Dermis microvascular lymphatic vessel endothelial cell (primary cell): ENCODE measurements around the gene PIGU. TPM values are rescaled to one million over a fixed set of nuclear protein-coding genes. Genes with fewer than 3 reads are reported as not detected.
"Not testable (repeated sequence)": the region's sequence is repeated elsewhere in the genome, so short reads cannot be mapped to it uniquely, and the experiment has no call there.

Experiments
- DNase-seq, 2 donors: peaks; one replicate each; pipeline versions ENCODE4 v3.0.0 to v3.0.0-alpha.2; 2010; ENCODE audit warnings: low read depth in 2 of 2
- total RNA-seq: library from RNA; depleted of rRNA; stranded (reverse); fragments of >200 nt; gene quantifications from 2 replicates; pipeline ENCODE4 v1.2.1, GENCODE V29; 2014

PIGU gene
- total RNA-seq, 1 donor from 2014 or later, result 3.9 TPM

DNA sequence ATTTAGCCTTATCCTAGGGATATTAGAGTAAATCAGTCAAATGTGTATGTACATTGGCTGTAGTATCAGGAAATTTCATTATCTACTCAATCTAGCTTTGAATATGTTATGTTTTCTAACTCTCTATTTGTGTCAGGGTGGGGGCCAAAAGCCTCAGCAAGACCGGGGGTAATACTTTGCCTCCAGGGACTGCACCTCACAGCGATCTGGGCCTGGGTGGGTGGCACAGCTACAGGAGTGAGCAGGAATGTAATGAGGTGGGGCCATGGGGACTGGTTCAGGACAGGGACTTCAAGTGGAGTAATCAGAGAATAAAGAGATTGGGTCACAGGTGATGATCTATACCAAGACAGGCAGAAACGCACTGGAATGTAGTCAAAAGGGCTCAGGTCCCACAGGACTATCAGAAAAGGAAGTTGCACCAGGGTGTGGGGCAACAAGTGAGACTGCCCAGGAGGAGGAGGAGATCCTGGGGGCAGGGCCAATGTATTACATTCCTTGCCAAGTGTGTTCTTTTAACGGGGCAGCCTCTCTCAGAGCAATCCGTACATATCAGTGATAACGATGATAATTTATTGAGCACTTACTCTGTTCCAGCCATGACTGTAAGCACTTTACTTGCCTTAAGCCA, 54.0 kb downstream of the PIGU start:
- DNase-seq, result no peak

DNA sequence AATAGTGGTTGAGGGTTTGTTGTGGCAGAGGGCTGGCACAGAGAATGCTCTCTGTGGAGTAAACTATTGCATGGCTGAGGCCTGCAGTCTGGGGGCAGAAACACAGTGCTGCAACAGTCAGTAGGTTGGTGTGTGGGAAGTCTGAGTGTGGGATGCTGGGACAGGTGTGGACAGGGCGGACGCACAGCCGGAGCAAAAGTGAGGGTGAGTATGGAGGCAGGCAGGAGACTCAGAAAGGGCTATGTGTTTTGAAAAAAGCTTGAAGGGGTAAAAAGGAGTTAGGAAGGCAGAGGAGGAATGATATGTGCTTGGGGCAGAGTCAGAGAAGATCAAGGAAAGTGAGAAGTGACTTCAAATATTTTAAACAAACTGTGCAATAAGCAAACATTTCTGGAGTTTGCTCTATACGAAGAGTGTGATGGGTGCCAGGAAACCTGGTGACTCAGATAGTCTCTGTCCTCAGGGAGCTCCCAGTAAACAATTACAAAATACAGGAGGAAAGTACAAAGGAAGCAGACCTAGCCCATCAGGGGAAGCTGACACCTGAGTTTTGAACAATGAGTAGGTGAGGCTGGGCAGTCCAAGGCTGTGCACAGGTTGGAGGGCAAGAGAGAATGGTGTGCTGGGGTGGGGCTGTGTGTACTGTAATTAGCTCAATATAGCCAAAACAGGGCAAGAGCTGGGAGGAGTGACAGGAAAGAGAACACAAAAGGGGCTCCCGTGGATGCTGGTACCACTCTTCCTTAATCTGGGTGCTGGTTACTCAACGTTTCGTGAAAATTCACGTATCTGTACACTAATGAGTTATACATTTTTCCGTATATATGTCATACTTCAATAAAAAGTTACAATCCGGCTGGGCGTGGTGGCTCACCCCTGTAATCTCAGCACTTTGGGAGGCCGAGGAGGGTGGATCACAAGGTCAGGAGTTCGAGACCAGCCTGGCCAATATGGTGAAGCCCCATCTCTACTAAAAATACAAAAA, 55.2 kb downstream of the PIGU start:
- peak in 1 of 2 donors; percentile 6 for DNase-seq

DNA sequence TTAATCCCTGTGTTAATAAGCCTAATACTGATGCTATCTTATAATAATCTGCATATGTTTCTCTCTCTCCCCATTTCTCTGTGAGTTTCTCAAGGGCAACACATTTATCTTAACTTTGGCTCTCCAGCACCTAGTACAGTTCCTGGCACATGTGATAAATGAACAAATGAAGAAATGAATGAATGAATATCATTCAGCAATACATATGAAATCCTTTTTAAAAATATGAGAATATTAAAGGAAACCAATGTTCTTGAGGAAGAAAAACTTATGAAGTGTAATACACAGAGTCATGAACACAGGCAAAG, 55.9 kb downstream of the PIGU start:
- DNase-seq, result no peak

DNA sequence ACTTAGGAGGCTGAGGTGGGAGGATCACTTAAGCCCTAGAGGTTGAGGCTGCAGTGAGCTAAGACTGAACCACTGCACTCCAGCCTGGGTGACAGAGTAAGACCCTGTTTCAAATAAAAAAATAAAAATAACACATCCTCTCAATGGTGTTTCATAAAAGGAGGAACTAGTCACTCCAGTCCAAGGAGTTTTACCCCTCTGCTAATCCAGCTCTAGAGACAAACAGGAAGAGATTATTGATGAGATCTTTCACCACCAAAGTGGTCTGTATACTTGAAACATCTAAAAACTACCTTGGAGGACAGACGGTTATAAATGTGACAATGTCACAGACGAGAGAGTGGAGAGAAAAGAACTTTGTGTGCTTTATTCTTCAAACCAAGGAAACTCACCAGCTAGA, 58.2 kb downstream of the PIGU start:
- no peak for DNase-seq

DNA sequence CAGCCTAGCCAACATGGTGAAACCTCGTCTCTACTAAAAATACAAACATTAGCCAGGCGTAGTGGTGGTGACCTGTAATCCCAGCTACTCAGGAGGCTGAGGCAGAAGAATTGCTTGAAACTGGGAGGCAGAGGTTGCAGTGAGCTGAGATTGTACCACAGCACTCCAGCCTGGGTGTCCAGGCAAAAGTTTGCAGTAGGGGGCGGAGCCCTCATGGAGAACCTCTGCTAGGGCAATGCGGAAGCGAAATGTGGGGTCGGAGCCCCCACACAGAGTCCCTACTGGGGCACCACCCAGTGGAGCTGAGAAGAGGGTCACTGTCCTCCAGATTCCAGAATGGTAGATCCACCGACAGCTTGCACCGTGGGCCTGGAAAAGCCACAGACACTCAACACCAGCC, 60.0 kb downstream of the PIGU start:
- DNase-seq, result not testable (repeated sequence)

DNA sequence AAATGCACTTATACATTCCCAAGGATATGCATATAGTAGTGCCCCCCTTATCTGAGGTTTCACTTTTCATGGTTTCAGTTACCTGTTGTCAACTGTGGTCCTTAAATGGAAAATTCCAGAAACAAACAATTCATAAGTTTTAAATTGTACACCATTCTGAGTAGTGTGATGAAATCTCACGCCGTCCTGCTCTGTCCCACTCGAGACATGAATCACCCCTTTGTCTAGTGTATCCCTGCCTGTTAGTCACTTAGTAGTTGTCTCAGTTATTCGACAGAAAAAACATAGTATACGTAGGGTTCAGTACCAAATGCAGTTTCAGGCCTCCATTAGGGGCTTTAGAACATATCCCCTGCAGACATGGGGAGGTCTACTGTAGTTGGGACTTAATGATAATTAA, 61.4 kb downstream of the PIGU start:
- peak in 1 of 2 donors; percentile 6 for DNase-seq

DNA sequence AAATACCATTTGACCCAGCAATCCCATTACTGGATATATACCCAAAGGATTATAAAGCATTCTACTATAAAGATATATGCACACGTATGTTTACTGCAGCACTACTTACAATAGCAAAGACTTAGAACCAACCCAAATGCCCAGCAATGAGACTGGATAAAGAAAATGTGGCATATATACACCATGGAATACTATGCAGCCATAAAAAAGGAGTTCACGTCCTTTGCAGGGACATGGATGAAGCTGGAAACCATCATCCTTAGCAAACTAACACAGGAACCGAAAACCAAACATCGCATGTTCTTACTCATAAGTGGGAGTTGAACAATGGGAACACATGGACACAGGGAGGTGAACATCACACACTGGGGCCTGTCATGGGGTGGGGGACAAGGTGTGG, 64.9 kb downstream of the PIGU start:
- not testable (repeated sequence) for DNase-seq

DNA sequence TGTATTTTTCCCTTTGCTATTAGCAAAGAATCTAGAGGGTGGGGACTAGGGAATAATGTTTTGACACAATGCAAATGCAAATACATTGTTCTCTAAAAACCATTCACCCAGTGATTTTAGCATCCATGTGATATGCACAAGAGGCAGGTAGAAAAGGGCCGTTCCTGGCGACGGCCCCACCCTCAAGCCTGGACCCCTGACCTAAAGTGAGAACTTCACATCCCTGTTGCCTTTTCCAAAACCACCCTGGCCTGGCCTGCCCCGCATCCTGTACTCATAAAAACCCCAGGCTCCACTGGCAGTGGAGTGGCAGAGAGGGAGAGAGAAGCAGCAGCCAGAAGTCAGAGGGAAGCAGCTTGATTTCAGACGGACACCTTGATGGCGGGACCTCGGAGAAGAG, 69.8 kb downstream of the PIGU start:
- DNase-seq, result no peak

DNA sequence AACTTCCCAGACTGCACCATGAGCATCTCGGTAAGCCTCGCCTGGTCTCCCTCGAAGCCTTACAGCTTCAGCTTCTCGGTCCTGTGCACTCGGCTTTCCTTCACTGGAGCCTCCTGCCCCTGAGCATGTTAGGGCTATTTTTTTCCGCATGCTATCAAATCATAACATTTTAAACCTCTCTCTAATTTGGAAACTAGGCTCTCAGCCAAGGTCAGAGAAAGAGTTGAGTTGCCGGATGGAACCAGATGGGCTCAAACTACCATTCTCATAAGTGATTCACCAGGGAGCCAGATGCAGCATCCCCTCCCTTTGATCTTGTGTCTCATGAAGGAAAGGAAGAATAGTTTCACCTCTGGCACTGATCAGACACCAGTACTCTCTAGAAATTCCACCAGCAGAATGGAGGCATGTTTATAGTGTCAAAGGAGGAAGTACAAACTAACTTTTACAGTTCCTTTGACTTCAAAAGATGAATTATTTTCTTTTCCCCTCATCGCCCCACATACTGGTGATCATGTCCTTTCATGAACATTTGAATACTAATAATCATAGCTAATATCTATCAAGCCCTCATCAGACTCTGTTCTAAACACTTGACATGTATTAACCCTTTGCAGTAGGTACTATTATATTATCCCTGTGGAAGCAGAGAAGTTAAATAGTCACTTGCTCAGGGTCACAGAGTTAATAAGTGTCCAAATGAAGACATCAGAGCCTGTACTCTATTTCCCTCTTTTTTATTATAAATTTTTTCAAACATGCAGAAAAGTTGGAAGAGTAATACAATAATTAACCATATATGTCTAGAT, 71.7 kb downstream of the PIGU start:
- peak; percentile 81 to 84 for DNase-seq

DNA sequence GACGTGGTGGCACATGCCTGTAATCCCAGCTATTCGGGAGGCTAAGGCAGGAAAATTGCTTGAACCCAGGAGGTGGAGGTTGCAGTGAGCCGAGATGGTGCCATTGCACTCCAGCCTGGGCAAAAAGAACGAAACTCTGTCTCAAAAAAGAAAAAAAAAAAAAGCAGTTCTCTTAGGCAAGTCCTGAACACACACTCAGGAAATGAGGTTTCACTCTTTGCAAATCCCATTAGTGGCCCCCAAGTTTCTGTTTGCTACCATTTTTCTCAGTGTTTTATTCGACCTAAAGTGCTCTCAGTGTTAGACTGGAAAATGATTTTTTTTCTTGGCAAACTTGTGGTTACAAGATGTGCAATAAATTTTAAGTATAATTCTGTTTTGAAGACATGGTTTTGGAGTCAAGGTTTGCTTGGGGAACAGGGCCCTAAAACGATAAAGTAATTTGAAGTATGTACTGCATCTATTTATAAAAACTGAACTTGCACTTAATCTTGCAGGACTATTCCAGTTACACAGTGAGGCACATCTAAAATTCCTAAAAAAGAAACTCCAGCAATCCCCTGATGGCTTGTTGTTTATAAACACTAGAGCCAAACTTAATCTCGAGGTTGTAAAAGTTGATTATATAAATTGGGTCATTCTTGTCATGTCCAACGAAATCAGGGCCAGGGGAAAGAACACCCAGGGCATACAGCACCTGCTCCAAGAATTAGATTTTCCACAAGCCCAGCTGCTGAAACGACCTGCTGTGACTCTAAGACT, 75.8 kb downstream of the PIGU start:
- DNase-seq, result no peak

DNA sequence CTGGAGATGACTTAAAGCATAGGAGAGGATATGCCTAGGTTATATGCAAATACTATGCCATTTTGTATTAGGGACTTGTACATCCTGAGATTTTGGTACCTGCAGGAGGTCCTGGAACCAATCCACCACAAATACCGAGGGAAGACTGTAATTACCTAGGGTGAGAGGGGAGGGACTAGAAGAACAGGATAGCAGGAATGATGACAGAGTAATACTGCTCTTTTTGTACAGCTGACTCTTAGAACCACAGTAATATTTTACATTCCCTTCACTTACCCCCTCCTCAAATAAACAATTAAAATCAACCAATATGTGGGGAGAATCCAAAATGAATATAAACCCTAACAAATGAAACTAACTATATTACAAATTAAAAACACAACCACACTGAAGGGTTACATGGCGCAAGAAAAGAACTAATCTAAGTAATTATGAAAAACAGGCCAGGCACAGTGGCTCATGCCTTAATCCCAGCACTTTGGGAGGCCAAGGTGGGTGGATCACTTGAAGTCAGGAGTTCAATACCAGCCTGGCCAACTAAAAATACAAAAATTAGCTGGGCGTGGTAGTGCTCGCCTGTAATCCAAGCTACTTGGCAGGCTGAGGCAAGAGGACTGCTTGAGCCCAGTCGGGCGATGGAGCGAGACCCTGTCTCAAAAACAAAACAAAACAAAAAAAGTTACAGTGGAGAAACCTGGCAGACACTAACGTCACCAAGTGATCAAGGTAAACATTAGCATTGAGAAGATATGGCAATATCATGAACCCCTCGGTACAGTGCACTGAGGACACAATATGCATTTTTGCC, 81.3 kb downstream of the PIGU start:
- DNase-seq, result no peak

DNA sequence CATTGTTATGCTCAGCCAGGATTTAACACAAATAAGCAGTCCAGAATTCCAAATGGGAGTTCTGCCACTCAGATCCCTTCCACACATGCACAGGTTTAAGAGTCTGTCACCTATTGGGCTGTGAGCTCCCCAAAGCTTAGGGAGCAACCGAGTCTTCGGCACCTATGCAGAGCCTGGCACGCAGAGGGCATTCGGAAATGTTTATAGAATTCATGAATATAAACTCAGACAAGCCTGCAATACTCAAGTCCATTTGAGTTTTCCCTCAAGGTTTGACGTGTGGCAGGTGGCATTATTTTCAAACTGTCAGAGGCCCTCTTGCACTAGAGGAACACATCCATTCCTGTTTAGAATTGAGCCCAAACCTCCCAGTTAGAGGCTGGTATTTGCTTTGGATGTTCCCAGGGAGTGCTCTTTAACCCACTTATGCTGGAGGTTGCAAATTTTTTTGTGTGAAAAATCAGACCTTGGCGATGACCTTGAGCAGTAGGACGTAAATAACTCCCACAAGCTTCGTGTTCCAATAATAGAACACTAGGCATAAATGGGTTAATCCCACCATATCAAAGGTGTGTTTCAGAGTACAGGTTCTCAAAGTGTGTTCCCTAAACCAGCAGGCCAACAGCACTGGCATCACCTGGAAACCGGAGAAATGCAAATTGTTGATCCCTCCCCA, 90.3 kb downstream of the PIGU start:
- no peak for DNase-seq

DNA sequence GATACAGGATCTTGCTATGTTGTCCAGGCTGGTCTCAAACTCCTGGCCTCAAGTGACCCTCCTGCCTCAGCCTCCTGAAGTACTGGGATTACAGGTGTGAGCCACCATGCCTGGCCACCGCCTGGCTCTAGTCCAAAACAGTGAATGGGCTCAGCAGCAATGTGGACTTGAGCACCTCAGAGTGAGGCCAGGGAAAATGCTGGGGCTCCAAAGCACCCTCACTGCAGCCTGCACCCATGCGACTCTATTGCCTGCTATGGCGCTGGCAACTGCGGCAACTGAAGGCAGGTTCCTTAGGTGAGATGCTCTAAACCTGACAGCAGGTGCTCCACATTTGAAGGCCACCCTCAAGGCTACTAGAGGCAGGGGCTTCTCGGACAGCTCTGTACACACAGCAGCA, 91.9 kb downstream of the PIGU start:
- DNase-seq, result no peak

DNA sequence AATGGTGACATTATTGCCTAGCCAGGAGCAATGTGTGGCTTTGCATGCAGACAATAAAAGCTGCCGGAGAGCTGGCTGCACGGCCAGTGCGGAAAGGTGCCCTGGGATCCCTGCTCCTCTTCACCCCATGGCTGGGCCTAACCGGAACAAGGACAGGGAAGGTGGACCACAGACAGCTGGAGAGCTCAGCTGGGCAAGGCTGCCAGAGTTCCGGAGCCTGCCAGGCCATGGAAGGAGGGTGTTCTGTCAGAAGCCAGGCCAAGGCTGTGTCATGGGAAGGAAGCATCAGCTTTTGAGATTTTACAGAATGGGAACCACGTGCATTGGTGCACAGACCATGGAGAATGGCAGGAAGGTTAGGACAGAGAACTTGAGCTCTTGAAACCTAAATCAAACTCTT, 93.3 kb downstream of the PIGU start:
- no peak for DNase-seq

DNA sequence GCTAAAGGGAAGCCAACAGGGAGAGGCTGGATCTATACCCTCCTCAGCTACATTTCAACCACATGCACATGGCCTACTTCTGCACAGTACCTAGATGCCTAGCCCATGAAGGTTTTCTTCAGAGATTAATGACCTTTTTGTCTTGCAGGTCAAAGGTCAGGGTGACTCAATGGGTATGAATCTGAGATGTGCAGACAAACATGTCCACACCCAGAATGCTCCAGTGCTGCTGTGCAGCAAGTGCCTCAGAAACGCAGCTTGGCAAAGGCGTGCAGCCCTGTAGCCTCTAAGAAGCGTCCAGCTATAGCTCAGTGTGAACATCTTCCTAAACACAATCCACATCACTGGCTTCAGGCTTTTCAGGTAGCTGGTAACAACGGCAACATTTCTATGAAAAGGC, 94.0 kb downstream of the PIGU start:
- DNase-seq, result no peak

DNA sequence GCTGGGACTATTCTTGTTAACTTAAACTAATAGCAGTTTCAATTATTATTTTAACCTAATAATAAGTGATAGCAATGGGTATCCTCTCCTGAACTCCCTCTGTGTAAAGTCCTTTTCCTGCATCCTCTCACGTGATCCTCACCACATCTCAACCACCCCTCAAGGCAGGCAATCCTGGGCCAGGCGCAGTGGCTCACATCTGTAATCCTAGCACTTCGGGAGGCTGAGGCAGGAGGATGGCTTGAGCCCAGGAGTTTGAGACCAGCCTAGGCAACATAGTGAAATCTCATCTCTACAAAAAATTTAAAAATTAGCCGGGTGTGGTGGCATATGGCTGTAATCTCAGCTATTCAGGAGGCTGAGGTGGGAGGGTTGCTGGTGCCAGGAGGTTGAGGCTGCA, 94.7 kb downstream of the PIGU start:
- no peak for DNase-seq

DNA sequence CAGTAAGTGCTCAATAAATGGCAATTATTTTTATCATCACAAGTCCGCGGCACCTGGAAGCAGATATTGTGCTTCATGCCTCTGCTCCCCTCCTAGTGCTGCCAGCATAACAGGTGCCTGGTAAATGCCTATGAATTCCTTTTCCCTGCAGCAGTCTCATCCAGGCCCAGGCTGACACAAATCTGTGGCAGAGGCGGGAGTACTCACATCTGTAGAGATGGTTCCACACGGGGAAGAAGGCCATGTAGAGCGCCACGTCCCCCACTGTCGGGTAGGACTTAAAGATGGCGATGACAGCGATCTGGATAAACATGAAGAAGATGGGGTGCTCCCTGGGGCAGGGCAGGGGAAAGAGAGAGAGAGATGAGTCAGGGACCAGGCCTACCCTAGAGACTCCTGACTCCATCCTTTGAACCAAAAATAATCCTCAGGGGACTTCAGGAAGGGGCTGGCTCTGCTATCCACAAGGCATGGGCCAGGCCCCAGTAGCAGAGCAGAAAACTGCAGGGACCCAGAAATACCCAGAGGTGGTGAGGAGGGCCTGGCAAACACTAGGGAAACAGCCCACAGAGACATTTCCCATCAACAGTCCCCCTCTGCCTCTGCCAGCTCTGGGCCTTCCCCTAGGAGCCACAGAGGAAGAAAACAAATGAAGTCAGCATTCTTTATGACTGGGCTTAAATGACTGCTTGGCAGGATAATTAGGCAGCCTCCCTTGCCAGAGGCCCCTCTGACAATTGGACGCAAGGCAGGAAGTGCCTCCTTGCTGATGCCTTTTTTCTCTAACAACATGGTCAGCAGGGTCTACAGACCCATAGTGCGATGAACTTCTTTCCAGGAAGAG, 95.3 kb downstream of the PIGU start:
- peak; percentile 58 to 89 for DNase-seq

DNA sequence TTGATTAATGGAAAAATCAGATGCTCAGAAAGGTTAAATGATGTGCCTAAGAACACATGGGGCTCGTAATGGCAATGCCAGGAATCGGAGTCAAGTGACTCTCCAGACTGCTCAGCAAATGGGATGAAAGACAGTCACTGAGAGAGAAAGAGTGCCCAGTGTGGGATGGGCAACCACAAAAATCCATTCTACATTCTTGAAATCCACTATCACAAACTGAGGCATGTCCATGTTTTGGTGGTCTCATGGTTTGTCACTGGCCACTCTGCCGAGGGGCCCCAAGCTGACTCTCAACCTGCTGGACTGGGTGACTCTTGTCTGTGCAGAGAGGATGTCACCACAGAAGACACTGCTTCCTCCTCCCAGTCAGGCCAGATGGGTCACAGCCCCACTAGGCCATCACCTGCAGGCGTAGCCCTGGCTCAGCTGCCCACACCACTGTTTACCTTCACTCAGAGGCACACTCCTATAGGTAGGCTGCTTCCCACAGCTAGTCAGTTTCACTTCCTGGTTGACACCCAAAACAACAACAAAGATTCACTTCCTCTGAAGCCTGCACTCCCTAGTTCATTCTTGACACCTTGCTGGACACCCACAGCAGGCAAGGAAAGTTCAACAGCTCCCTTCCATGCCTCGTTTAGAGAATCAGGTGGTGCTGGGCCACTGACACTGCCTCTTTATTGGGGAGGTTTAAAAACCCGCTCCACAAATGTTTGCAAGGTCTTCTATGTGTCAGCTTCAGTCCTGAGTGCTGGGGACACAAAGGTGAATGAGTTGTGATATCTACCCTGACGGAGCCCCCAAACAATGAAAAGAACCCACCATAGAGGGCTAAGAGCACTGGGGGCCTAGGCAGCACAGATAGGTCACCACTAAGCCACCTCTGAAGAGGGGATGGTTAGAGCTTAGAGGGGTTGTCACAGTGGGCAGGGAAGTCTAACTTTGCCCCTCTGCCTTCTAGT, 96.6 kb downstream of the PIGU start:
- no peak for DNase-seq
